Measurements from ENCODE around the gene MLC1. TPM values are rescaled to one million over a fixed set of nuclear protein-coding genes. Genes with fewer than 3 reads are reported as not detected.

The MLC1 gene
- total RNA-seq, 1 experiment from 2014 or later, result not detected

DNA sequence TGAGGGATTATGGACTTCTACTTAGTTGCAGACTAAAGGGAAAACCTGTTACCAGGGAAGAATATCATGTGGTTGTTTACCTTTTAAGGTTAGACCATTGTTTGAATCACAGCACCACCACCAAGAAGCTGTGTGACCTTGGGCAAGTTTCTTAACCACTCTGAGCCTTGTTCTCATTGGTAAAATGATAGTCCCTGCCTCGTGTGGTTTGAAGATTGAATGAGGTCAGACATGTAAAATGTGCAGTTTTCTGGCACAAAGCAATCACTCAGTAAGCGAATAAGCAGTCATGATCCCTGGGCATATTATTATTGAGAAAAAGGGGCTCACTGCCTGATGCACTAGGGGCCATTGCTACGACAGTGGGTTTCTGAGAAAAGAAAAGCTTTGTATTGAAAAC, 32.9 kb upstream of the MLC1 start:
- TF ChIP-seq SIN3A (IDR thresholded peaks at IDR 0.05; ENCODE audit: borderline replicate concordance, insufficient read depth, low read depth, low read length) (no peak), POLR2AphosphoS5 (IDR thresholded peaks at IDR 0.05; ENCODE audit: low read depth, low read length) (no peak), TCF7L2 (IDR thresholded peaks at IDR 0.05; ENCODE audit: low read depth, low read length) (no peak)
- TF ChIP-seq, protein P1, sequence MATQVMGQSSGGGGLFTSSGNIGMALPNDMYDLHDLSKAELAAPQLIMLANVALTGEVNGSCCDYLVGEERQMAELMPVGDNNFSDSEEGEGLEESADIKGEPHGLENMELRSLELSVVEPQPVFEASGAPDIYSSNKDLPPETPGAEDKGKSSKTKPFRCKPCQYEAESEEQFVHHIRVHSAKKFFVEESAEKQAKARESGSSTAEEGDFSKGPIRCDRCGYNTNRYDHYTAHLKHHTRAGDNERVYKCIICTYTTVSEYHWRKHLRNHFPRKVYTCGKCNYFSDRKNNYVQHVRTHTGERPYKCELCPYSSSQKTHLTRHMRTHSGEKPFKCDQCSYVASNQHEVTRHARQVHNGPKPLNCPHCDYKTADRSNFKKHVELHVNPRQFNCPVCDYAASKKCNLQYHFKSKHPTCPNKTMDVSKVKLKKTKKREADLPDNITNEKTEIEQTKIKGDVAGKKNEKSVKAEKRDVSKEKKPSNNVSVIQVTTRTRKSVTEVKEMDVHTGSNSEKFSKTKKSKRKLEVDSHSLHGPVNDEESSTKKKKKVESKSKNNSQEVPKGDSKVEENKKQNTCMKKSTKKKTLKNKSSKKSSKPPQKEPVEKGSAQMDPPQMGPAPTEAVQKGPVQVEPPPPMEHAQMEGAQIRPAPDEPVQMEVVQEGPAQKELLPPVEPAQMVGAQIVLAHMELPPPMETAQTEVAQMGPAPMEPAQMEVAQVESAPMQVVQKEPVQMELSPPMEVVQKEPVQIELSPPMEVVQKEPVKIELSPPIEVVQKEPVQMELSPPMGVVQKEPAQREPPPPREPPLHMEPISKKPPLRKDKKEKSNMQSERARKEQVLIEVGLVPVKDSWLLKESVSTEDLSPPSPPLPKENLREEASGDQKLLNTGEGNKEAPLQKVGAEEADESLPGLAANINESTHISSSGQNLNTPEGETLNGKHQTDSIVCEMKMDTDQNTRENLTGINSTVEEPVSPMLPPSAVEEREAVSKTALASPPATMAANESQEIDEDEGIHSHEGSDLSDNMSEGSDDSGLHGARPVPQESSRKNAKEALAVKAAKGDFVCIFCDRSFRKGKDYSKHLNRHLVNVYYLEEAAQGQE (IDR thresholded peaks at IDR 0.05; ENCODE audit: insufficient read depth in 1 of 2, low read depth in 2 of 2, low read length in 1 of 2), result no peak
- TF ChIP-seq, protein P2, sequence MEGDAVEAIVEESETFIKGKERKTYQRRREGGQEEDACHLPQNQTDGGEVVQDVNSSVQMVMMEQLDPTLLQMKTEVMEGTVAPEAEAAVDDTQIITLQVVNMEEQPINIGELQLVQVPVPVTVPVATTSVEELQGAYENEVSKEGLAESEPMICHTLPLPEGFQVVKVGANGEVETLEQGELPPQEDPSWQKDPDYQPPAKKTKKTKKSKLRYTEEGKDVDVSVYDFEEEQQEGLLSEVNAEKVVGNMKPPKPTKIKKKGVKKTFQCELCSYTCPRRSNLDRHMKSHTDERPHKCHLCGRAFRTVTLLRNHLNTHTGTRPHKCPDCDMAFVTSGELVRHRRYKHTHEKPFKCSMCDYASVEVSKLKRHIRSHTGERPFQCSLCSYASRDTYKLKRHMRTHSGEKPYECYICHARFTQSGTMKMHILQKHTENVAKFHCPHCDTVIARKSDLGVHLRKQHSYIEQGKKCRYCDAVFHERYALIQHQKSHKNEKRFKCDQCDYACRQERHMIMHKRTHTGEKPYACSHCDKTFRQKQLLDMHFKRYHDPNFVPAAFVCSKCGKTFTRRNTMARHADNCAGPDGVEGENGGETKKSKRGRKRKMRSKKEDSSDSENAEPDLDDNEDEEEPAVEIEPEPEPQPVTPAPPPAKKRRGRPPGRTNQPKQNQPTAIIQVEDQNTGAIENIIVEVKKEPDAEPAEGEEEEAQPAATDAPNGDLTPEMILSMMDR (IDR thresholded peaks at IDR 0.05), result no peak
- peaks cover 6% of the 10 kb centered on the region; the same call in 1 of the 2 replicates for H3K4me1 ChIP-seq (ENCODE audit: control insufficient read depth, insufficient read depth, low read length)
- CTCF ChIA-PET, result no interaction called here
- no peak overlapping the region for H3K4me3 ChIP-seq (ENCODE audit: low read depth in 2 of 2, low read length in 2 of 2)
- no peaks in the 10 kb centered on the region for H3K27me3 ChIP-seq (ENCODE audit: control insufficient read depth, insufficient read depth, low read length)
- no peaks in the 10 kb centered on the region for H3K9me3 ChIP-seq (ENCODE audit: control insufficient read depth, insufficient read depth, low read depth, low read length)
- ATAC-seq, result no peak
- BruUV-seq (replicated peaks), result no TSS peak
- intact Hi-C loops (cut with micrococcal nuclease; ENCODE audit: unreplicated experiment) (no loop called here), in situ Hi-C loops (cut with HindIII; ENCODE audit: low pct_unique_long_range_greater_than_20kb, low sequenced_read_pairs) (no loop called here)
- no peaks in the 10 kb centered on the region for H3K36me3 ChIP-seq (ENCODE audit: control insufficient read depth, insufficient read depth, low read length)
- H3K27ac ChIP-seq (ENCODE audit: low read length), result no peak overlapping the region
- DNase-seq (ENCODE audit: low read depth, low spot score), result no peak
- POLR2A ChIA-PET, result no interaction called here

DNA sequence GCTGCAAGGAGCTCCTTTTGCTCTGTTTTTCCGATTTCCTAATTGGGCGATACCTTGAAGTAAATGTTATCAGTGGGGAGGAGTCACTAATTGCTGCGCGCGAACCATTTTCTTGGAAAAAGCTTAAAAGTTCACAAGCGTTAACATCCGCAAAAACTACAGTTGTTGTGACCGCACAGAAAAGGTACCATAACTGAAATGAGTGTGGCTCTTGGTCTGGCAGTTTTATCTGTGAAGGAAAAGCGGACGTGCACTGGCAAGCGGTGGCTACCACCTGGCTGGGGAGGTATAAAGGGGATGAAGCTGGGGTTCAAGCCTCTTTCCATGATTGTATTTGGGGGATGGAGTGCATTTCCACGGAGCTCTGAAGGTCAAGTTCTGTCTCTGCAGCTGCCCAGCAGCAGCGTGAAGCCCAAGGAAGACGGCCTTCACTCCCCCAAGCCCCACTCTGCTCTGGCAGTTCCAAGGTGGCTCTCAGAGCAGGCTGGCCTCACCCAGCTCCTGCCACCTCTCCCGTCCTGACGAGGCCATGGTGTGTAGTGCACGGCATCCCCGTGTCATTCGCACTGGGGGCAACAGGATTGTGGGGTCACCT, 32.0 kb upstream of the MLC1 start:
- CTCF ChIA-PET, result no interaction called here
- no peaks in the 10 kb centered on the region for H3K27me3 ChIP-seq (ENCODE audit: control insufficient read depth, insufficient read depth, low read length)
- POLR2A ChIA-PET, result interaction anchor here (0.5 kb wide), 1 partner anchor 12 kb away, joined by 8 read pairs; no protein-coding TSS in a partner anchor

More for the DNA sequence above, 32.0 kb upstream of the MLC1 start:
- H3K4me3 ChIP-seq (ENCODE audit: low read depth in 2 of 2, low read length in 2 of 2), result no peak overlapping the region
- no peak overlapping the region for H3K27ac ChIP-seq (ENCODE audit: low read length)
- BruUV-seq (replicated peaks), result no TSS peak
- H3K36me3 ChIP-seq (ENCODE audit: control insufficient read depth, insufficient read depth, low read length), result no peaks in the 10 kb centered on the region
- DNase-seq (ENCODE audit: low read depth, low spot score) (no peak), ATAC-seq (no peak)
- in situ Hi-C loops (cut with HindIII; ENCODE audit: low pct_unique_long_range_greater_than_20kb, low sequenced_read_pairs) (no loop called here), intact Hi-C loops (cut with micrococcal nuclease; ENCODE audit: unreplicated experiment) (no loop called here)
- no peak for TF ChIP-seq TCF7L2 (IDR thresholded peaks at IDR 0.05; ENCODE audit: low read depth, low read length)
- TF ChIP-seq, protein P2 (IDR thresholded peaks at IDR 0.05), result no peak
- TF ChIP-seq, protein P1 (IDR thresholded peaks at IDR 0.05; ENCODE audit: insufficient read depth in 1 of 2, low read depth in 2 of 2, low read length in 1 of 2), result no peak
- no peak for TF ChIP-seq POLR2AphosphoS5 (IDR thresholded peaks at IDR 0.05; ENCODE audit: low read depth, low read length)
- TF ChIP-seq SIN3A (IDR thresholded peaks at IDR 0.05; ENCODE audit: borderline replicate concordance, insufficient read depth, low read depth, low read length), result no peak
- peaks cover 6% of the 10 kb centered on the region; the same call in 1 of the 2 replicates for H3K4me1 ChIP-seq (ENCODE audit: control insufficient read depth, insufficient read depth, low read length)
- H3K9me3 ChIP-seq (ENCODE audit: control insufficient read depth, insufficient read depth, low read depth, low read length), result no peaks in the 10 kb centered on the region
